NCI-H1105 (cell line): ENCODE measurements around the gene USP3.

Source experiments
- DNase-seq: peaks from one replicate; lab custom pipeline; 2025; lab: John Stamatoyannopoulos, UW

The USP3 gene

GRCh38 chr15:63593705-63594671, 89.6 kb downstream of the USP3 start:
- no peak for DNase-seq

- DNase-seq = no peak
Observed at GRCh38 chr15:63595065-63595464, 90.7 kb downstream of the USP3 start.

GRCh38 chr15:63595688-63596087, 91.3 kb downstream of the USP3 start:
- no peak for DNase-seq

GRCh38 chr15:63596676-63597037, 92.3 kb downstream of the USP3 start:
- no peak for DNase-seq

GRCh38 chr15:63597038-63597790, 92.8 kb downstream of the USP3 start, which contains the start of gene FBXL22:
Gene FBXL22 (plus strand): TSS chr15:63597387. CDS start chr15:63597393, 6 bp downstream.
- no peak for DNase-seq

GRCh38 chr15:63597821-63598220, 93.4 kb downstream of the USP3 start:
- no peak for DNase-seq

- no peak for DNase-seq
Observed at GRCh38 chr15:63598473-63599400, 94.3 kb downstream of the USP3 start.

GRCh38 chr15:63599401-63600000, 95.1 kb downstream of the USP3 start:
- DNase-seq = peak; percentile 16

GRCh38 chr15:63600001-63600615, 95.7 kb downstream of the USP3 start:
- no peak for DNase-seq

GRCh38 chr15:63600616-63601025, 96.2 kb downstream of the USP3 start:
- peak; percentile 92 for DNase-seq

GRCh38 chr15:63601026-63601703, 96.8 kb downstream of the USP3 start:
- DNase-seq = no peak

- DNase-seq = peak; percentile 73
Observed at GRCh38 chr15:63601704-63602185, 97.4 kb downstream of the USP3 start.

GRCh38 chr15:63602595-63602994, 98.2 kb downstream of the USP3 start:
- no peak for DNase-seq

- no peak for DNase-seq
Observed at GRCh38 chr15:63603516-63603915, 99.1 kb downstream of the USP3 start.

GRCh38 chr15:63604281-63604680, 99.9 kb downstream of the USP3 start:
- no peak for DNase-seq

- no peak for DNase-seq
Observed at GRCh38 chr15:63605036-63605435, 100.6 kb downstream of the USP3 start.

GRCh38 chr15:63605816-63606215, 101.4 kb downstream of the USP3 start:
- DNase-seq = no peak

- DNase-seq = no peak
Observed at GRCh38 chr15:63606308-63606707, 101.9 kb downstream of the USP3 start.

GRCh38 chr15:63608989-63609388, 104.6 kb downstream of the USP3 start:
- no peak for DNase-seq

GRCh38 chr15:63609448-63609847, 105.1 kb downstream of the USP3 start:
- no peak for DNase-seq
